WI38 (cell line): ENCODE data around the gene SSU72.
"Not testable (repeated sequence)": the region's sequence is repeated elsewhere in the genome, so short reads cannot be mapped to it uniquely, and the experiment has no call there.

ENCODE experiments used
- H3K4me3 ChIP-seq: 2 replicates; pipeline ENCODE4 v1.5.1; 2011; ENCODE audit warnings: low read depth, mild to moderate bottlenecking, control low read depth, low read length
- CTCF ChIP-seq: IDR thresholded peaks from 2 replicates; pipeline ENCODE4 v1.5.1; 2012; ENCODE audit warnings: low read depth, mild to moderate bottlenecking, control low read depth, low read length

The SSU72 gene

GRCh38 chr1:1598720-1599029, 24.0 kb upstream of the SSU72 start:
- no peak overlapping the region for H3K4me3 ChIP-seq
- no peak for TF ChIP-seq CTCF

GRCh38 chr1:1598051-1598719, 23.5 kb upstream of the SSU72 start:
- no peak for TF ChIP-seq CTCF
- no peak overlapping the region for H3K4me3 ChIP-seq

- H3K4me3 ChIP-seq: no peak overlapping the region
- TF ChIP-seq CTCF: 0 out of 2 replicates have a peak, but pooled peaks have one; percentile 18
Observed at GRCh38 chr1:1597275-1597930, 22.7 kb upstream of the SSU72 start.

GRCh38 chr1:1596493-1597274, 22.0 kb upstream of the SSU72 start:
- H3K4me3 ChIP-seq: no peak overlapping the region
- no peak for TF ChIP-seq CTCF

GRCh38 chr1:1595341-1595740, 20.7 kb upstream of the SSU72 start:
- H3K4me3 ChIP-seq: not testable (repeated sequence)

GRCh38 chr1:1594602-1595260, 20.1 kb upstream of the SSU72 start:
- no peak for TF ChIP-seq CTCF
- H3K4me3 ChIP-seq: no peak overlapping the region

GRCh38 chr1:1593834-1594601, 19.4 kb upstream of the SSU72 start:
- no peak for TF ChIP-seq CTCF
- H3K4me3 ChIP-seq: no peak overlapping the region
